GM23338 (cell line): ENCODE results near the gene TRUB2. TPM values are rescaled to one million over a fixed set of nuclear protein-coding genes. Genes with fewer than 3 reads are reported as not detected.

Experiments
- ATAC-seq: fragments of 200-7000 bp; cut with Tn5 transposase; 3 replicates; pipeline ENCODE4 v1.9.1; 2020
- DNase-seq: peaks from one replicate; pipeline ENCODE4 v3.0.0-alpha.2; 2015; ENCODE audit warnings: low spot score
- H2AFZ ChIP-seq: fragments of 200-600 bp; sonication (generic); 2 replicates; pipeline ENCODE4 v1.8.0; 2016; ENCODE audit warnings: antibody characterized with exemption, mild to moderate bottlenecking, moderate library complexity
- H3F3A ChIP-seq: fragments of 200-600 bp; sonication (generic); replicated peaks from 2 replicates; pipeline ENCODE4 v1.8.0; 2017; ENCODE audit warnings: antibody characterized with exemption, mixed run types, low read depth
- H3K27ac ChIP-seq: fragments of 200-600 bp; sonication (generic); 2 replicates; pipeline ENCODE4 v1.6.1; 2016; ENCODE audit warnings: low read depth
- H3K27me3 ChIP-seq: fragments of 200-600 bp; sonication (generic); 2 replicates; pipeline ENCODE4 v1.8.0; 2016; ENCODE audit warnings: mild to moderate bottlenecking, mixed run types, moderate library complexity; ENCODE audit not compliant: insufficient read depth
- H3K36me3 ChIP-seq: fragments of 200-600 bp; sonication (generic); 2 replicates; pipeline ENCODE4 v1.8.0; 2016; ENCODE audit warnings: mild to moderate bottlenecking; ENCODE audit not compliant: insufficient read depth
- H3K4me1 ChIP-seq: fragments of 200-600 bp; sonication (generic); 2 replicates; pipeline ENCODE4 v1.8.0; 2016; ENCODE audit warnings: mild to moderate bottlenecking, moderate library complexity; ENCODE audit not compliant: insufficient read depth
- H3K4me2 ChIP-seq: fragments of 200-600 bp; sonication (generic); 2 replicates; pipeline ENCODE4 v1.7.1; 2017; ENCODE audit warnings: mixed run types
- H3K4me3 ChIP-seq: fragments of 200-600 bp; sonication (generic); 2 replicates; pipeline ENCODE4 v1.6.1; 2016; ENCODE audit warnings: mixed run types
- H3K79me2 ChIP-seq: fragments of 200-600 bp; sonication (generic); replicated peaks from 2 replicates; pipeline ENCODE4 v1.8.0; 2017; ENCODE audit warnings: mild to moderate bottlenecking; ENCODE audit not compliant: insufficient read depth
- H3K9me2 ChIP-seq: fragments of 200-600 bp; sonication (generic); 2 replicates; pipeline ENCODE4 v1.8.0; 2017; ENCODE audit not compliant: insufficient read depth
- H4K20me1 ChIP-seq: fragments of 200-600 bp; sonication (generic); replicated peaks from 2 replicates; pipeline ENCODE4 v1.8.0; 2017; ENCODE audit warnings: mild to moderate bottlenecking; ENCODE audit not compliant: insufficient read depth
- H3K27ac Mint-ChIP-seq: 2 replicates; pipeline ENCODE4 v1.8.0; 2020; ENCODE audit warnings: inconsistent platforms, mild to moderate bottlenecking, moderate library complexity, mixed read lengths
- H3K27me3 Mint-ChIP-seq: 3 replicates; pipeline ENCODE4 v1.8.0; 2022; ENCODE audit warnings: low read depth, mild to moderate bottlenecking, moderate library complexity, mixed read lengths, inconsistent platforms; ENCODE audit not compliant: insufficient read depth, poor library complexity
- H3K36me3 Mint-ChIP-seq: 3 replicates; pipeline ENCODE4 v1.8.0; 2021; ENCODE audit warnings: low read depth, mild to moderate bottlenecking, inconsistent platforms, moderate library complexity, mixed read lengths
- H3K4me1 Mint-ChIP-seq: 3 replicates; pipeline ENCODE4 v1.8.0; 2020; ENCODE audit warnings: mild to moderate bottlenecking, inconsistent platforms, mixed read lengths
- H3K4me3 Mint-ChIP-seq: 3 replicates; pipeline ENCODE4 v1.8.0; 2021; ENCODE audit warnings: moderate library complexity, mild to moderate bottlenecking, inconsistent platforms, mixed read lengths
- H3K9me3 Mint-ChIP-seq: 3 replicates; pipeline ENCODE4 v1.8.0; 2020; ENCODE audit warnings: moderate library complexity, mild to moderate bottlenecking, inconsistent platforms, mixed read lengths
- polyA plus RNA-seq: library from polyadenylated mRNA; unstranded; fragments of >200 nt; fragmentation: Nextera tagmentation; extraction: Ambion mirVana; gene quantifications from 2 replicates; pipeline ENCODE4 v1.2.1, GENCODE V29; 2016
- total RNA-seq: library from RNA; depleted of rRNA; stranded (reverse); fragments of >200 nt; shearing (Covaris generic); gene quantifications from 2 replicates; pipeline ENCODE4 v1.2.3, GENCODE V29; 2014
- TF ChIP-seq, protein P1 (sequence below): IDR thresholded peaks from one replicate; pipeline ENCODE4 v1.6.1; 2018; ENCODE audit warnings: antibody characterized with exemption; ENCODE audit not compliant: unreplicated experiment
- TF ChIP-seq, protein P2 (sequence below): fragments of 250-450 bp; sonication (Bioruptor Pico); IDR thresholded peaks from 2 replicates; pipeline ENCODE4 v1.5.0; 2020; ENCODE audit warnings: mild to moderate bottlenecking, moderate library complexity

TRUB2 gene
- total and polyA plus RNA-seq, 2 experiments from 2014 or later, result 15.4 to 31.4 TPM

DNA sequence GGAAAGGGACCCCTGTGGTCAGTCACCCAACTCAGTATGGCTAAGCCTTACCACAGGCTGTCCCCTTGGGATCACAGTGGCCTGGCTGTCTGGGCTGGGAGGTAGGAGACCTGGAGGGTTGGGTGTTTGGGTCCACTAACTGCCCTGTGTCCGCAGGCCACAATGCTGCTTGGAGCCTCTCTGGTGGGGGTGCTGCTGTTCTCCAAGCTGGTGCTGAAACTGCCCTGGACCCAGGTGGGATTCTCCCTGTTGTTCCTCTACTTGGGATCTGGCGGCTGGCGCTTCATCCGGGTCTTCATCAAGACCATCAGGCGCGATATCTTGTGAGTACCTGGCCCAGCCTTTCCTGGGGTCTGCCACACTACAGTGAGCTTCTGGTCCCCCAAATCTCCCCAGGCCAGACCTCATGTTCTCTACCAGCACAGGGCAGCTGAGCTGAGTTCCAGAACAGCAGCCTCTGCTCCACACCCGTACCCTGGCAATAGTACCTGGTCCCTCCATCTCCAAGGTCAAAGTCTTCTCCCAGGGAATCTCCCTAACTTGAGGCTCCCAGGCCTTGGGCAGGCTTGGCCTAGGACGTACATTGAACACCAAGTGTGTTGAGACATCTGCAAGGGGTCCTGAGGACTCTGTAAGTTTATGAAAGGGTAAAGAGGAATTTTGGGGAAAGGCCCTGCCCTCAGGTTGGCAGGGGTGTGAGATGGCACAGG is 20.9 kb upstream of the TRUB2 start:
- TF ChIP-seq, protein P1, sequence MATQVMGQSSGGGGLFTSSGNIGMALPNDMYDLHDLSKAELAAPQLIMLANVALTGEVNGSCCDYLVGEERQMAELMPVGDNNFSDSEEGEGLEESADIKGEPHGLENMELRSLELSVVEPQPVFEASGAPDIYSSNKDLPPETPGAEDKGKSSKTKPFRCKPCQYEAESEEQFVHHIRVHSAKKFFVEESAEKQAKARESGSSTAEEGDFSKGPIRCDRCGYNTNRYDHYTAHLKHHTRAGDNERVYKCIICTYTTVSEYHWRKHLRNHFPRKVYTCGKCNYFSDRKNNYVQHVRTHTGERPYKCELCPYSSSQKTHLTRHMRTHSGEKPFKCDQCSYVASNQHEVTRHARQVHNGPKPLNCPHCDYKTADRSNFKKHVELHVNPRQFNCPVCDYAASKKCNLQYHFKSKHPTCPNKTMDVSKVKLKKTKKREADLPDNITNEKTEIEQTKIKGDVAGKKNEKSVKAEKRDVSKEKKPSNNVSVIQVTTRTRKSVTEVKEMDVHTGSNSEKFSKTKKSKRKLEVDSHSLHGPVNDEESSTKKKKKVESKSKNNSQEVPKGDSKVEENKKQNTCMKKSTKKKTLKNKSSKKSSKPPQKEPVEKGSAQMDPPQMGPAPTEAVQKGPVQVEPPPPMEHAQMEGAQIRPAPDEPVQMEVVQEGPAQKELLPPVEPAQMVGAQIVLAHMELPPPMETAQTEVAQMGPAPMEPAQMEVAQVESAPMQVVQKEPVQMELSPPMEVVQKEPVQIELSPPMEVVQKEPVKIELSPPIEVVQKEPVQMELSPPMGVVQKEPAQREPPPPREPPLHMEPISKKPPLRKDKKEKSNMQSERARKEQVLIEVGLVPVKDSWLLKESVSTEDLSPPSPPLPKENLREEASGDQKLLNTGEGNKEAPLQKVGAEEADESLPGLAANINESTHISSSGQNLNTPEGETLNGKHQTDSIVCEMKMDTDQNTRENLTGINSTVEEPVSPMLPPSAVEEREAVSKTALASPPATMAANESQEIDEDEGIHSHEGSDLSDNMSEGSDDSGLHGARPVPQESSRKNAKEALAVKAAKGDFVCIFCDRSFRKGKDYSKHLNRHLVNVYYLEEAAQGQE, result peak; percentile 52
- TF ChIP-seq, protein P2, sequence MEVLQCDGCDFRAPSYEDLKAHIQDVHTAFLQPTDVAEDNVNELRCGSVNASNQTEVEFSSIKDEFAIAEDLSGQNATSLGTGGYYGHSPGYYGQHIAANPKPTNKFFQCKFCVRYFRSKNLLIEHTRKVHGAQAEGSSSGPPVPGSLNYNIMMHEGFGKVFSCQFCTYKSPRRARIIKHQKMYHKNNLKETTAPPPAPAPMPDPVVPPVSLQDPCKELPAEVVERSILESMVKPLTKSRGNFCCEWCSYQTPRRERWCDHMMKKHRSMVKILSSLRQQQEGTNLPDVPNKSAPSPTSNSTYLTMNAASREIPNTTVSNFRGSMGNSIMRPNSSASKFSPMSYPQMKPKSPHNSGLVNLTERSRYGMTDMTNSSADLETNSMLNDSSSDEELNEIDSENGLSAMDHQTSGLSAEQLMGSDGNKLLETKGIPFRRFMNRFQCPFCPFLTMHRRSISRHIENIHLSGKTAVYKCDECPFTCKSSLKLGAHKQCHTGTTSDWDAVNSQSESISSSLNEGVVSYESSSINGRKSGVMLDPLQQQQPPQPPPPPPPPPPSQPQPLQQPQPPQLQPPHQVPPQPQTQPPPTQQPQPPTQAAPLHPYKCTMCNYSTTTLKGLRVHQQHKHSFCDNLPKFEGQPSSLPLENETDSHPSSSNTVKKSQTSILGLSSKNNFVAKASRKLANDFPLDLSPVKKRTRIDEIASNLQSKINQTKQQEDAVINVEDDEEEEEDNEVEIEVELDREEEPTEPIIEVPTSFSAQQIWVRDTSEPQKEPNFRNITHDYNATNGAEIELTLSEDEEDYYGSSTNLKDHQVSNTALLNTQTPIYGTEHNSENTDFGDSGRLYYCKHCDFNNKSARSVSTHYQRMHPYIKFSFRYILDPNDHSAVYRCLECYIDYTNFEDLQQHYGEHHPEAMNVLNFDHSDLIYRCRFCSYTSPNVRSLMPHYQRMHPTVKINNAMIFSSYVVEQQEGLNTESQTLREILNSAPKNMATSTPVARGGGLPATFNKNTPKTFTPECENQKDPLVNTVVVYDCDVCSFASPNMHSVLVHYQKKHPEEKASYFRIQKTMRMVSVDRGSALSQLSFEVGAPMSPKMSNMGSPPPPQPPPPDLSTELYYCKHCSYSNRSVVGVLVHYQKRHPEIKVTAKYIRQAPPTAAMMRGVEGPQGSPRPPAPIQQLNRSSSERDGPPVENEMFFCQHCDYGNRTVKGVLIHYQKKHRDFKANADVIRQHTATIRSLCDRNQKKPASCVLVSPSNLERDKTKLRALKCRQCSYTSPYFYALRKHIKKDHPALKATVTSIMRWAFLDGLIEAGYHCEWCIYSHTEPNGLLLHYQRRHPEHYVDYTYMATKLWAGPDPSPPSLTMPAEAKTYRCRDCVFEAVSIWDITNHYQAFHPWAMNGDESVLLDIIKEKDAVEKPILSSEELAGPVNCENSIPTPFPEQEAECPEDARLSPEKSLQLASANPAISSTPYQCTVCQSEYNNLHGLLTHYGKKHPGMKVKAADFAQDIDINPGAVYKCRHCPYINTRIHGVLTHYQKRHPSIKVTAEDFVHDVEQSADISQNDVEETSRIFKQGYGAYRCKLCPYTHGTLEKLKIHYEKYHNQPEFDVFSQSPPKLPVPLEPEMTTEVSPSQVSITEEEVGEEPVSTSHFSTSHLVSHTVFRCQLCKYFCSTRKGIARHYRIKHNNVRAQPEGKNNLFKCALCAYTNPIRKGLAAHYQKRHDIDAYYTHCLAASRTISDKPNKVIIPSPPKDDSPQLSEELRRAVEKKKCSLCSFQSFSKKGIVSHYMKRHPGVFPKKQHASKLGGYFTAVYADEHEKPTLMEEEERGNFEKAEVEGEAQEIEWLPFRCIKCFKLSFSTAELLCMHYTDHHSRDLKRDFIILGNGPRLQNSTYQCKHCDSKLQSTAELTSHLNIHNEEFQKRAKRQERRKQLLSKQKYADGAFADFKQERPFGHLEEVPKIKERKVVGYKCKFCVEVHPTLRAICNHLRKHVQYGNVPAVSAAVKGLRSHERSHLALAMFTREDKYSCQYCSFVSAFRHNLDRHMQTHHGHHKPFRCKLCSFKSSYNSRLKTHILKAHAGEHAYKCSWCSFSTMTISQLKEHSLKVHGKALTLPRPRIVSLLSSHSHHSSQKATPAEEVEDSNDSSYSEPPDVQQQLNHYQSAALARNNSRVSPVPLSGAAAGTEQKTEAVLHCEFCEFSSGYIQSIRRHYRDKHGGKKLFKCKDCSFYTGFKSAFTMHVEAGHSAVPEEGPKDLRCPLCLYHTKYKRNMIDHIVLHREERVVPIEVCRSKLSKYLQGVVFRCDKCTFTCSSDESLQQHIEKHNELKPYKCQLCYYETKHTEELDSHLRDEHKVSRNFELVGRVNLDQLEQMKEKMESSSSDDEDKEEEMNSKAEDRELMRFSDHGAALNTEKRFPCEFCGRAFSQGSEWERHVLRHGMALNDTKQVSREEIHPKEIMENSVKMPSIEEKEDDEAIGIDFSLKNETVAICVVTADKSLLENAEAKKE, result no peak
- Histone ChIP-seq H3K27me3 (no peaks in the 10 kb centered on the region), H3K79me2 (no peaks in the 10 kb centered on the region), H2AFZ (no peak overlapping the region), H3F3A (peaks cover 15% of the 10 kb centered on the region), H4K20me1 (peaks cover 6% of the 10 kb centered on the region; the same call in 1 of the 2 replicates), H3K4me1 (no peaks in the 10 kb centered on the region), H3K4me3 (no peak overlapping the region), H3K36me3 (0 out of 2 replicates have a peak, but pooled peaks cover 4% of the 10 kb centered on the region), H3K27ac (no peak overlapping the region), H3K9me2 (no peaks in the 10 kb centered on the region), H3K4me2 (no peak overlapping the region)
- H3K4me1 Mint-ChIP-seq, result peaks cover 4% of the 10 kb centered on the region
- no peak overlapping the region for H3K27ac Mint-ChIP-seq
- peaks cover 15% of the 10 kb centered on the region for H3K27me3 Mint-ChIP-seq
- peaks cover 10% of the 10 kb centered on the region; the same call in 2 of the 3 replicates for H3K36me3 Mint-ChIP-seq
- DNase-seq, result no peak
- H3K4me3 Mint-ChIP-seq, result no peak overlapping the region
- ATAC-seq, result no peak
- H3K9me3 Mint-ChIP-seq, result 0 out of 3 replicates have a peak, but pooled peaks cover 3% of the 10 kb centered on the region
